HG02840 (cell line): Measurements from ENCODE around the gene CNTNAP4.

Experiments
- ATAC-seq: cut with Tn5 transposase; IDR thresholded peaks from one replicate; pipeline ENCODE4 v1.9.1; 2021; ENCODE audit warnings: mild to moderate bottlenecking, moderate library complexity, moderate number of reproducible peaks; ENCODE audit not compliant: unreplicated experiment, low FRiP score

Gene CNTNAP4

DNA sequence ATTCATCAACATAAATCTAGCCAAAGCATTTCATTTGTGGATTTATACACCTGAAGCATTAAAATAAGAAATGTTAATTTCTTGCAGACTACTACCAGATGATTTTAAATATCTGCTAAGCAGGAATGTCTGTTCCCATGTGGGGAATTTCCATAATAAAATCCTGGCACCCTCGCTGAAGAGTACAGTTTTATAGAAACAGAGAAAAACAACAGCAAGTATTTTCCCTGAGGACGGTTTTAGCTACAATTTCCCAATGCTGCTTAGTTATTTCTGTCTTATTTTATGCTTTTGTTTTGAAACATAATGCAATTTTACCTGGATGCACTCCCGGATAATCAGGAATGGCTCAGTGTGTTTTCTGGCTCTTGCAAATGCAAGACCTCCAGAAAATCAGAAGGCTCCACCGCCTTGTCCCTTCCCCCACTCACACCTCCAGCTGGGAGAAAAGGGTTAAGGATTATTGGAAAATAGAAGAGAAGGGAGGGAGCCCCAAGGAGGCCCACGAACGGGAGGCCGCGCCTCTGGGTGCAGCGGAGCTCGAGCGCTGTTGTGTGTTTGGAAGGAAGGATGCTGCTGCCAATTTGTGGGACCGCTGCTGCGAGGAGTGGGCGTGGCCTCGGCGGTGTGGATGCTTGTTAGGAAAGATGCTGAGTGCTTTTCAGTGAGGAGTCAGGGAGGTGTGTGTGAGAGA is at the start of gene CNTNAP4:
TSS of gene CNTNAP4 (plus strand) at position 657 of the 694 bp plus-strand sequence. CDS start 262 bp downstream, outside the sequence.
- ATAC-seq: no peak

GRCh38 chr16:76228546-76229146 is 48.6 kb upstream of the CNTNAP4 start:
- no peak for ATAC-seq

- no peak for ATAC-seq
Measured at GRCh38 chr16:76232704-76233103, 44.5 kb upstream of the CNTNAP4 start.

GRCh38 chr16:76235025-76235424 is 42.2 kb upstream of the CNTNAP4 start:
- ATAC-seq: no peak

DNA sequence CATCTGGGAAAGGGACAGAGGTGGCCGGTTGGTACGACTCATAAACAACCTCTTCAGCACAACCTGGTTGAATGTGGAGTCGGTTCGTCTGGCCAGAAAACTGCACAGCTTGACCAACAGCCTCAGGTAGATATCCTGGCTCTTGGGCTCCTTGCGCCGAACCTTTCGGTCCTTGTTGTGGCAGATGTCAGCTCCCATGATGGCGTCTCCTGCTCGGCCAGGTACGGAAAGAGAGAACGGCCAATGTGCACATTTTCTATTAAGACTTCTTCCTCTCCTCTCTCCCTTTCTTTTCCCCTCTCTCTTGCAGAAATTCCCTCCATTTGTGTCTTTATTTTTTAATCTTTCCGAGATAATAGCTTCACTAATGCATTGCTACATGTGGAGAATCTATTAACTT is 41.8 kb upstream of the CNTNAP4 start:
- ATAC-seq: no peak

- ATAC-seq: no peak
Measured at GRCh38 chr16:76237471-76237870, 39.7 kb upstream of the CNTNAP4 start.

DNA sequence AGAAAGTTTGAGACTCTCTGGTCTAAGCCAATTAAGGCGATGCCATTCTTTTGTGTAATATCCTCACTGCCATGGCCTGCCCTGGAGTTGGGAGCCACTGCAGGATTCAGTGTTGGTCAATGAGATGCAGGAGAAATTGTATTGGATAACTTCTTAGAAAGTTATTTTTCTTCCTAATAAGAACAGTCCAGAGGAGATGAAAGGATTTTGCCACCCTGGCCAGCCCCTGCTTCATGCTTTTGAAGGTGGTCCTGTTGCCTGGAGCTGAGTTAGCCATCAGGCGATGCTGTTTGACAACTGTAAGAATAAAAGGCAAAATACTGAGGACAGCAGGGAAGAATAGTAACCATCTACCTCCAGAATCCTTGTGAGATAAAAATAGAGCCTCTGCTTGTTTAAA is 35.4 kb upstream of the CNTNAP4 start:
- ATAC-seq: no peak

- no peak for ATAC-seq
Measured at GRCh38 chr16:76243620-76244019, 33.6 kb upstream of the CNTNAP4 start.

DNA sequence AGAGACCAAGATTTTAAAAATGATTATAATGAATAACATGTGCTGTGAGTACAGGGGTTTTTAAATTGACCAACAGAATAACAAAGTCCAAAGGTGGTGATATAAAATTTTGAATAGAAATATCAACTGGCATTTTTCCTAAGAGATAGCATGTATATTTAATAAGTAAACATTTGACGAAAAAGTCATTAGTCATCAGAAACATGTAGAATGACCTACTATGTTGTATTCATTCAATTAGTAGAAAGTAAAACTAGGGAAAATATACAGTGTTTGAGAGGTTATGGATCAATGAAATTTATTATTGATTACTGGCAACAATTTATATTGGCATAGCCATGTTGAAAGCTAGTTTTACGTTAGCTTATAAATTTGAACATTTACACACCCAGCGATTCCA is 30.6 kb upstream of the CNTNAP4 start:
- ATAC-seq: no peak

DNA sequence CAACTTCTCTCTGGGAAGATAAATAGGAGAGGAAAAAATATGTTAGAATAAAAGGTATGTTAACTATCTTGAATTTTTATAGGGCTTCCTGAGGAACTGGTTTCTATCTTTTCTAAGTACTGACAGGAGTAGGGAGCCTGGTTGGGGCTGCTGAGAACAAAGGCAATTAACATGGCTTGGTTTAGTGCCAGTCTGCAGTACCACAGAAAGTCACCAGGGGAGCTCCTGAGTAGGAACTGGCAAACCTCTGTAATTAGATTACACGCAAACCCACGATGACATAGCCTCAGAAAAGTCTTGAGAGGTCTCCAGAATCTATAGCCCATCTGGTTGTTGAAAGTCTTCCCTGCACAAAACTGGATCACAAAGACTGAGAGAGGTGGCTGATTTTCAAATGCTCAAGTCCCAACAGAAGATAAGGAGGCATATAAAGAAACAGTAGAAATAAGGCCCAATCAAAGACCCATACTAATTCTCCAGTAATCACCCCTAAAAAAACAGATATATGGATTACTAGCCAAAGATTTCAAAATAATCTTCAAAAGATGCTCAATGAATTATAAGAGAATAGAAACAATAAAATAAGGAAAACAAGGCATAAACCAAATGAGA is 11.7 kb upstream of the CNTNAP4 start:
- no peak for ATAC-seq

DNA sequence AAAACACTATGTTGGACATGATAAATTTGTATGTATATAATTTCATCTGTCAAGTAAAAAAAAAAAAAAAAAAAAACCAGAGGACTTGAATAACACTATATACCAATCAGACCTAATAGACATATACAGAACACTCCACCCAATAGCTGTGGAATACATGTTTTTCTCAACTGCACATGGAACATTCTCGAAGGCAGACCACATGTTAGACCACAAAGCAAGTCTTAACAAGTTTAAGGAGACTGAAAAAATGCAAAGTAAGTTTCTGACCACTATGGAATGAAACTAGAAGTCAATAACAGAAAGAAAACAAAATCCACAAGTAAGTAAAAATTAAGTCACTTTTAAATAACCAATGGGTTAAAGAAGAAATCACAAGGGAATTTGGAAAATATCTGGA is 8.4 kb upstream of the CNTNAP4 start:
- ATAC-seq: no peak

DNA sequence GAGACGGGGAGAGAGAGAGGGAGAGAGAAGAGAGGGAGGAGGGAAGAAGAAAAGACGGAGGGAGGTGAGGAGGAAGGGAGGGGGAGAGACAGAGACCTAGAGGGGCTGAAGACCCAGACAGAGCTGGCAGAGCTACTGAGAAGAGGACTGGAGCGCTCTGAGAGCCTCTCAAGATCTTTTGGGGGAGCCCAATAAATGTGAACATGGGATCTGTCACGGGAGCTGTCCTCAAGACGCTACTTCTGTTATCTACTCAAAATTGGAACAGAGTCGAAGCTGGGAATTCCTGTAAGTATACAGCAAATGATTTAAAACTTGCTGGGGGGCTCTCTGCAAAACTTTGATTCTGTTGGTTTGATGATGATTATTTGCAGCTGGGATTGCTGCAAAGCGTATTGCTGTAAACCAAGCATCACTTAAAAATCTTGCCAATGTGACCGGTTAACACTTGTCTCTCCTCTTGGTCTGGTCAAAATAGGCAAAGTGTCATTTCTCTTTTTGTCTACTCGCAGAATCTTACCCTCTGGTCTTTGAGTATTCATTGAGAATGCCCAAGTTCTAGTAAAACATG is 344 bp downstream of the CNTNAP4 start:
- ATAC-seq: no peak

GRCh38 chr16:76278086-76278485 is 885 bp downstream of the CNTNAP4 start:
- no peak for ATAC-seq

DNA sequence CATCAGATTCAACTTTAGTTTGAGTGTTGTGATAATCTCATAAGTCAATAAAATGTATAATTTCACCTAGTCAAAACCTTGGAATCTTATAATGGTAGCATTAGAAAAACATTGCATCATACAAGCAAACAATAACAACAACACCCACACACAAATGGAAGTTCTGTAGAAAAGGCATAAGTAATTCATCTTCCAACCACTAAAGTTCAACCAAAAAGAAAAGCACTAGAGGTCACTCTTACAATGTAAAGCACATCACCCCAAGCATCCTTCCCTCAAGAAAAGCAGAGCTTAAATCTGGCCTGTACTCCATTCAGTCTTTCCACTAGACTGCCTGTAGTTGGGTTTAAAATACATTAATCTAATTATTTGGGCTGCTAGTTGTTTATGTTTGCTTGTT is 1.8 kb downstream of the CNTNAP4 start:
- no peak for ATAC-seq

- ATAC-seq: no peak
Measured at GRCh38 chr16:76280421-76281215, 3.4 kb downstream of the CNTNAP4 start.

DNA sequence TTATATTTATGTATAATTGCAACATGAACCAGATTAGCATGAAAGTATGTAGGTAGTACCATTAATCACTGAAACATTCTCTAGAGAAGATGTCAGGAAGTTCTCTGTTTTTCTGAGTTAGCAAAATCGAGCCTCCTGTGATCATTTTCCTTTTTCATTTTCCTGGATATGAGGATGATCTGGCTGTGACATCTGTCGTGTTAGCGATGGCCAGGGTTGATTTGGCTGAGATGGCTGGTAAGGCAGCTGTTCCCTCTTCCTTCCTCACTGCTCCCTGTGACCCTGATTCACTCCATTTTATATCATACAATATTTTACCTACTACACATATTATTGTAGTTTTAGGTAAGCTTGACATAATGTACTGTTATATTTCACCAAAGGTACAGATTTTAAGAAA is 10.3 kb downstream of the CNTNAP4 start:
- ATAC-seq: no peak

GRCh38 chr16:76292218-76292617 is 15.0 kb downstream of the CNTNAP4 start:
- no peak for ATAC-seq

- ATAC-seq: no peak
Measured at GRCh38 chr16:76293980-76294379, 16.8 kb downstream of the CNTNAP4 start.

DNA sequence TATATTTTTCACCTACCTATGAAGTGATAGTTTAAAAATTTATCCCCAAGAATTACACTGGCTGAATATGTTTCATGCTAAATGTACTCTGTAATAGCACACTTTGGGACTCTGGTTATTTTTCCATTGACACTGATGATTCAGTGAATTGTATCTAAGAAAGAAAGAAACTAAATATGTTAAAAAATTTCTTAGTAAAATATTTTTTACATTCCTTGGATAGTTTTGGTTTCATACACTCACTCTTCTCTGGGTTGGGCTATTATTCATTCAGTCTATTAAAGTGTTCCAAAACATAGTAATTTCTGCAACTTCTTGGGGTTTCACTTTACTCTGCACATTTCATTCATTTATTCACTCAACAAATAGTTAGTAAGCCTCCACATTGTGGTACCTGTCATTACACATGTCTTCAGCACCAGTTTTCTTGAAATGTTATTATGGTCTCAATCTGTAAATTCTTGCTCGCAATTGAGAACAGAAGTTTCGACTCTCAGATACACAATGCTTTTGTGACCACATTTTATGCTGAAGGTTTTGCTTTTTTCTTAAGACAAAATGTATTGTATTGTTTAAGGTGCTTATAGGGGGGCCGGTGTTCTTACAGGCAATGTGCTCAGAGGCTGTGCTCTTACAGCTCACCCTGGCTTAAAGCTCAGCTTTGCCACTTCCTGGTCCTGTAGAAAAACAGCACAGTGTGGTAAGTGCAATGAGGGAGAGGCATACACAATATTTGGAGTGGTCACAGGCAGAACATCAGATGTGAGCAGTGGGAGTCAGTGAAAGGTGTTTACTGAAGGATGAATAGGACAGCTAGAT is 17.4 kb downstream of the CNTNAP4 start:
- no peak for ATAC-seq

GRCh38 chr16:76297941-76298340 is 20.7 kb downstream of the CNTNAP4 start:
- no peak for ATAC-seq
